ENCODE results near the gene MED15. TPM values are rescaled to one million over a fixed set of nuclear protein-coding genes. Genes with fewer than 3 reads are reported as not detected.
"Not testable (repeated sequence)": the region's sequence is repeated elsewhere in the genome, so short reads cannot be mapped to it uniquely, and the experiment has no call there.

The MED15 gene
- total RNA-seq, 6 donors from 2014 or later: 64.2 to 170 (median 123) TPM

GRCh38 chr22:20497426-20497825, 10.0 kb upstream of the MED15 start:
- Histone ChIP-seq H3K27ac (no peak overlapping the region), H3K4me3 (no peak overlapping the region), H3K4me1 (peaks cover 15 to 26% (median 16%) of the 10 kb centered on the region in 4 donors), H3K36me3 (peaks cover 0 to 11% (median 3%) of the 10 kb centered on the region in 4 donors), H3K9me3 (no peaks in the 10 kb centered on the region), H3K27me3 (no peaks in the 10 kb centered on the region)
- 94% methylated on average over 3 of the region's 3 CpGs for WGBS, 2 donors
- DNase-seq (no peak), ATAC-seq (ENCODE audit: low FRiP score in 2 of 2) (no peak)
- TF ChIP-seq POLR2A (IDR thresholded peaks at IDR 0.05) (no peak), CTCF (IDR thresholded peaks at IDR 0.05) (no peak), EP300 (IDR thresholded peaks at IDR 0.05) (no peak), POLR2AphosphoS5 (IDR thresholded peaks at IDR 0.05) (no peak)

GRCh38 chr22:20498913-20499312, 8.5 kb upstream of the MED15 start:
- 72 to 85% methylated on average over 3 of the region's 3 CpGs for WGBS, 2 donors
- Histone ChIP-seq H3K4me3 (no peak overlapping the region), H3K4me1 (peaks cover 14 to 18% (median 16%) of the 10 kb centered on the region in 4 donors), H3K27me3 (no peaks in the 10 kb centered on the region), H3K27ac (no peak overlapping the region), H3K9me3 (no peaks in the 10 kb centered on the region), H3K36me3 (peaks cover 0 to 11% (median 3%) of the 10 kb centered on the region in 4 donors)
- ATAC-seq (ENCODE audit: low FRiP score in 2 of 2): no peak
- no peak for DNase-seq
- no peak for TF ChIP-seq CTCF (IDR thresholded peaks at IDR 0.05)
- no peak for TF ChIP-seq EP300 (IDR thresholded peaks at IDR 0.05)
- TF ChIP-seq POLR2AphosphoS5 (IDR thresholded peaks at IDR 0.05): no peak
- no peak for TF ChIP-seq POLR2A (IDR thresholded peaks at IDR 0.05)

GRCh38 chr22:20499769-20500168, 7.6 kb upstream of the MED15 start:
- Histone ChIP-seq H3K4me1 (peaks cover 6 to 10% (median 8%) of the 10 kb centered on the region in 4 donors), H3K27ac (no peak overlapping the region), H3K4me3 (no peak overlapping the region), H3K9me3 (no peaks in the 10 kb centered on the region), H3K27me3 (no peaks in the 10 kb centered on the region), H3K36me3 (peaks cover 0 to 11% (median 3%) of the 10 kb centered on the region in 4 donors)
- 94 to 100% methylated on average over 6 to 7 of the region's 7 CpGs for WGBS, 2 donors
- DNase-seq (no peak), ATAC-seq (ENCODE audit: low FRiP score in 2 of 2) (no peak)
- no peak for TF ChIP-seq EP300 (IDR thresholded peaks at IDR 0.05)
- no peak for TF ChIP-seq POLR2A (IDR thresholded peaks at IDR 0.05)
- TF ChIP-seq CTCF (IDR thresholded peaks at IDR 0.05): no peak
- TF ChIP-seq POLR2AphosphoS5 (IDR thresholded peaks at IDR 0.05): no peak

- no peaks in the 10 kb centered on the region for H3K9me3 ChIP-seq
- H3K27me3 ChIP-seq: no peaks in the 10 kb centered on the region
- DNase-seq (no peak), ATAC-seq (ENCODE audit: low FRiP score in 2 of 2) (no peak)
- no peak overlapping the region for H3K4me3 ChIP-seq
- H3K27ac ChIP-seq: no peak overlapping the region
- peaks cover 6 to 15% (median 10%) of the 10 kb centered on the region in 4 donors for H3K4me1 ChIP-seq
- 83% methylated on average over 2 of the region's 2 CpGs for WGBS, 2 donors
- TF ChIP-seq POLR2AphosphoS5 (IDR thresholded peaks at IDR 0.05): no peak
- TF ChIP-seq EP300 (IDR thresholded peaks at IDR 0.05): no peak
- TF ChIP-seq POLR2A (IDR thresholded peaks at IDR 0.05): no peak
- no peak for TF ChIP-seq CTCF (IDR thresholded peaks at IDR 0.05)
- H3K36me3 ChIP-seq: peaks cover 0 to 11% (median 3%) of the 10 kb centered on the region in 4 donors
These were observed 3.6 kb upstream of the MED15 start for GRCh38 chr22:20503816-20504215.

GRCh38 chr22:20504293-20504922, 3.0 kb upstream of the MED15 start:
- not testable (repeated sequence) for H3K27ac ChIP-seq; H3K27me3 ChIP-seq; DNase-seq; H3K4me3 ChIP-seq; H3K9me3 ChIP-seq; ATAC-seq (ENCODE audit: low FRiP score in 2 of 2)
- peaks cover 12 to 21% (median 16%) of the 10 kb centered on the region in 4 donors for H3K4me1 ChIP-seq
- 82 to 86% methylated on average over 3 to 5 of the region's 5 CpGs for WGBS, 2 donors
- H3K36me3 ChIP-seq: peaks cover 0 to 11% (median 3%) of the 10 kb centered on the region in 4 donors
